HepG2 (cell line): ENCODE measurements around the gene SERPINF2. TPM values are rescaled to one million over a fixed set of nuclear protein-coding genes. Genes with fewer than 3 reads are reported as not detected.

ENCODE experiments used
- GLI4 ChIP-seq: sonication (generic); formaldehyde crosslinking; IDR thresholded peaks from 2 replicates; pipeline ENCODE4 v1.5.1; 2020; ENCODE audit warnings: missing genetic modification reagents, mild to moderate bottlenecking, moderate library complexity, borderline replicate concordance
- GZF1 ChIP-seq: sonication (generic); formaldehyde crosslinking; IDR thresholded peaks from 2 replicates; pipeline ENCODE4 v1.5.1; 2020; ENCODE audit warnings: mild to moderate bottlenecking, missing genetic modification reagents
- JUNB ChIP-seq: sonication (generic); formaldehyde crosslinking; IDR thresholded peaks from 2 replicates; pipeline ENCODE4 v1.8.0; 2022; ENCODE audit warnings: missing genetic modification reagents, mild to moderate bottlenecking, borderline replicate concordance
- KMT2A ChIP-seq: sonication (generic); formaldehyde crosslinking; IDR thresholded peaks from 2 replicates; pipeline ENCODE4 v1.4.0; 2020; ENCODE audit warnings: missing genetic modification reagents
- MNT ChIP-seq: fragments of 450-650 bp; IDR thresholded peaks from 2 replicates; pipeline ENCODE4 v1.6.1; 2016
- NR2F6 ChIP-seq, 2 experiments: IDR thresholded peaks; 2 replicates each; pipeline ENCODE4 v1.6.1; 2016; ENCODE audit warnings: antibody characterized with exemption in 1 of 2, mild to moderate bottlenecking in 1 of 2
- PAWR ChIP-seq: sonication (generic); formaldehyde crosslinking; IDR thresholded peaks from 2 replicates; pipeline ENCODE4 v1.4.0; 2020; ENCODE audit warnings: missing genetic modification reagents, mild to moderate bottlenecking, borderline replicate concordance
- SIN3B ChIP-seq: fragments of 150-350 bp; IDR thresholded peaks from 2 replicates; pipeline ENCODE4 v1.6.1; 2014; ENCODE audit warnings: low read length
- SNRNP70 ChIP-seq: fragments of 200-400 bp; formaldehyde crosslinking; IDR thresholded peaks from 2 replicates; pipeline ENCODE4 v1.6.1; 2017; ENCODE audit warnings: mild to moderate bottlenecking, low read depth, low read length, moderate library complexity
- TFAP4 ChIP-seq: sonication (generic); IDR thresholded peaks from 2 replicates; pipeline ENCODE4 v1.6.1; 2016; ENCODE audit warnings: low read depth, borderline replicate concordance
- THAP7 ChIP-seq: sonication (generic); formaldehyde crosslinking; IDR thresholded peaks from 2 replicates; pipeline ENCODE4 v1.8.1; 2023; ENCODE audit warnings: mild to moderate bottlenecking, missing genetic modification reagents
- ZBTB21 ChIP-seq: sonication (generic); formaldehyde crosslinking; IDR thresholded peaks from 2 replicates; pipeline ENCODE4 v1.4.0; 2020; ENCODE audit warnings: missing genetic modification reagents
- ZBTB7A ChIP-seq: sonication (generic); formaldehyde crosslinking; IDR thresholded peaks from 2 replicates; pipeline ENCODE4 v1.8.0; 2022; ENCODE audit warnings: mild to moderate bottlenecking, missing genetic modification reagents
- ZFP1 ChIP-seq: IDR thresholded peaks from 2 replicates; pipeline ENCODE4 v1.6.1; 2016
- ZNF18 ChIP-seq: sonication (generic); formaldehyde crosslinking; IDR thresholded peaks from 2 replicates; pipeline ENCODE4 v1.8.0; 2022; ENCODE audit warnings: mild to moderate bottlenecking, missing genetic modification reagents; ENCODE audit not compliant: insufficient replicate concordance
- ZNF24 ChIP-seq: fragments of 450-650 bp; IDR thresholded peaks from 2 replicates; pipeline ENCODE4 v1.6.1; 2017; ENCODE audit warnings: antibody characterized with exemption, mild to moderate bottlenecking
- ZNF275 ChIP-seq: sonication (generic); formaldehyde crosslinking; IDR thresholded peaks from 2 replicates; pipeline ENCODE4 v1.8.0; 2022; ENCODE audit warnings: missing genetic modification reagents, mild to moderate bottlenecking, inconsistent platforms, borderline replicate concordance
- ZNF292 ChIP-seq: sonication (generic); formaldehyde crosslinking; IDR thresholded peaks from 2 replicates; pipeline ENCODE4 v1.8.1; 2022; ENCODE audit warnings: mild to moderate bottlenecking, low read depth, missing genetic modification reagents, borderline replicate concordance
- ZNF598 ChIP-seq: sonication (generic); formaldehyde crosslinking; IDR thresholded peaks from 2 replicates; pipeline ENCODE4 v1.5.1; 2020; ENCODE audit warnings: mild to moderate bottlenecking, missing genetic modification reagents, borderline replicate concordance
- ZNF792 ChIP-seq: IDR thresholded peaks from 2 replicates; pipeline ENCODE4 v1.6.1; 2016
- ZNF891 ChIP-seq: sonication (generic); formaldehyde crosslinking; IDR thresholded peaks from 2 replicates; pipeline ENCODE4 v1.5.0; 2020; ENCODE audit warnings: mild to moderate bottlenecking, missing genetic modification reagents
- ZUFSP ChIP-seq: sonication (generic); formaldehyde crosslinking; IDR thresholded peaks from 2 replicates; pipeline ENCODE4 v1.9.0; 2021; ENCODE audit warnings: missing genetic modification reagents, mild to moderate bottlenecking, borderline replicate concordance
- polyA plus RNA-seq, 8 experiments: library from polyadenylated mRNA; depleted of rRNA in 3 of 8; stranded (reverse) in 7 of 8; unstranded in 1 of 8; fragments of >200 nt; fragmentation: Illumina TruSeq in 4 of 8; extraction: Trizol in 4 of 8; gene quantifications; 2 replicates each; pipeline versions ENCODE4 v1.2.1 to v1.2.3, GENCODE V29; 2011 to 2016; ENCODE audit warnings: low read depth in 4 of 8, missing spikeins in 1 of 8, mixed read lengths in 1 of 8; ENCODE audit not compliant: insufficient read depth in 1 of 8
- total RNA-seq, 5 experiments: library from RNA; depleted of rRNA; stranded (reverse); fragments of >200 nt; fragmentation: Illumina TruSeq; extraction: Trizol; gene quantifications; 2 replicates each; pipeline ENCODE4 v1.2.3, GENCODE V29; 2016; ENCODE audit warnings: low read depth in 1 of 5

Gene SERPINF2
- total and polyA plus RNA-seq, 2 of the 13 experiments (the other 11 are each of a cell fraction or from before 2014, with no cell fraction given): 309 to 548 TPM

GRCh38 chr17:1716912-1717695 is 25.6 kb upstream of the SERPINF2 start (continued):
- TF ChIP-seq TFAP4 (peak; percentile 99), ZBTB21 (no peak; the same call in 1 of the 2 replicates), THAP7 (CRISPR knock-in tag) (no peak), ZFP1 (CRISPR knock-in tag) (no peak), ZNF292 (CRISPR knock-in tag) (no peak), GZF1 (CRISPR knock-in tag) (no peak), ZBTB7A (CRISPR knock-in tag) (0 out of 2 replicates have a peak, but pooled peaks have one; percentile 8), MNT (no peak), PAWR (CRISPR knock-in tag) (no peak), ZNF24 (no peak), KMT2A (CRISPR knock-in tag) (peak; percentile 25; the same call in 1 of the 2 replicates), ZNF891 (CRISPR knock-in tag) (peak; percentile 58; the same call in 1 of the 2 replicates), ZNF18 (CRISPR knock-in tag) (no peak), ZNF275 (no peak), GLI4 (CRISPR knock-in tag) (no peak), SNRNP70 (no peak), SIN3B (no peak), ZUFSP (no peak), ZNF792 (CRISPR knock-in tag) (no peak), ZNF598 (CRISPR knock-in tag) (no peak), NR2F6 (IDR thresholded peaks at IDR 0.05) (peak; percentile 75), NR2F6 (CRISPR knock-in tag; IDR thresholded peaks at IDR 0.05) (peak; percentile 79), JUNB (CRISPR knock-in tag) (no peak)
